Vein endothelial cell (primary cell): Measurements from ENCODE around the gene STYXL1. TPM values are rescaled to one million over a fixed set of nuclear protein-coding genes. Genes with fewer than 3 reads are reported as not detected.

Source experiments
- small RNA-seq: library from RNA; depleted of rRNA; stranded (forward); fragments of <200 nt; gene quantifications from one replicate; pipeline ENCODE3, GENCODE V24; 2012
- total RNA-seq: library from RNA; depleted of rRNA; stranded (reverse); fragments of >200 nt; gene quantifications from 2 replicates; pipeline ENCODE4 v1.2.3, GENCODE V29; 2012

The STYXL1 gene
- total RNA-seq: 31.0 and 32.3 TPM in 2 replicates

DNA sequence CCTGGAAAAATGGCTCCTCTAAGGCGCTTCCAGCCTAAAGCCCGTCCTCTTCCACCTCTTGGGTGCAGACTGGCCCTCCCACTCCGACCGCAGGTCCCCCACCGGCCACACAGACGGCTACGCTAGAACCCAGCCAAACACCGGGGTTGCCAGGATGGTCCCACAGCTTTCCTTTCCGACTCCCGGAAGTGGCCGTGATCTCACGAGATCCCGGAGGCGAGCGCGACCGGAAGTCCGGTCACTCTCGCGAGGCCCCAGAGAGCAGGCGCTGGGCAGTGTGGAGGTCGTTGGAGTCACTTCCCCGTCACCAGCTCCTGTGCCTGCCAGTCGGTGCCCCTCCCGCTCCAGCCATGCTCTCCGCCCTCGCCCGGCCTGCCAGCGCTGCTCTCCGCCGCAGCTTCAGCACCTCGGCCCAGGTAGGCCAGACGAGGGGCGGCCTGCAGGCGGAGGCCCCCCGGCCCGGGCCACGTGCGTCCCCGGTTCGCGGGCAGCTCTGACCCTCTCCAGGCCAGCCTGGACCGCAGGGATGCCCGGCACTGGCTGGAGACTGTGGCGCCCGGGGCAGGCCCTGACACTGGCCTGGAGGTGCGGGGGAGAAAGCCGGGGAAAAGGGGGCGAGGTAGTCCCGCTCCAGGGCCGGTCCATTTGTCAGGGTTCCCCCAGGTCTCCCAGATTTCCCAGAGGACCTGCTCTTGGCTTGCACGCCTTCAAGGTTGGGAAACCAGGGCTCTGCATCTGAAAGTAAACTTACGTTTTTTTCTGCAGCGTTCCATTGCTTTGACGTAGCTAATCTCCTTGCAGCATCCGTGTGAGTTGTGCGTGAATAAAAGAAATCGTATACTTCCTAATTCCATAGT lies at the start of gene STYXL1, which contains the start of gene MDH2:
Gene STYXL1 (minus strand): TSS at position 190 of the 857 bp plus-strand sequence. CDS start 17,477 bp downstream, outside the sequence.
Gene MDH2 (plus strand): TSS at position 296 of the 857 bp plus-strand sequence. CDS start 55 bp downstream, at position 351.

DNA sequence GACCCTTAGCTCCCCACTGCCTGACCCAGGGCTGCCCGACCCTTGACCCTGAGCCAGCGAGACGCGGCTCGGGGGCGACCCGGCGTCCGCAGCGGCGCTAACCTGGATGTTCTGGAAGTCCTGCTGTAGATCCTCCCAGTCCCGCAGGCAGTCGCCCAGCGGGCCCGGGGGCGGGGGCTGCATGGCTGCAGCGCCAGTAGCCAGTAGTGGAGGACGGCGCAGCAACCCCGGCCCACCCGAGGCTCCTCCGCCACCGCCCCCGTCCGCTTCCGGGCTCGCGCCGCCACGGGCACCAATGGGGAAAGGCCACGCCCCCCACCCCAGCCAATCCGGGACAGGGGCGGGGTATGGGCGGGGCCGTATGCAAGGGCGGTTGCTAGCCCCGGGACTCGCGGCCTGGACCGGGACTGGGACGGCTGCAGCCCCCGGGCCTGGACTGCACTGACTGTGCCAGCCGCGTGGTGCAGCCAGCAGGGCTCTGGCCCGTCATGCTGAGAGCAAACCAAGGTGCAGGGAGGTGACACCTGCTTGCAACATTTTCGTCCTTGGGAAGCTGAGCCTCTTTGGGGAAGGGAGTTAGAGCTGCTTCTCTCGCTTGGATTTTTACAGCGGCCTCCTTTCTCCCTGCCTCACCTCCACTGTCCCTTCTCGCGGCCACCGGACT lies 53.3 kb downstream of the STYXL1 start, which contains the start of gene TMEM120A:
Gene TMEM120A (minus strand): TSS at position 208 of the 664 bp plus-strand sequence. CDS start 25 bp downstream, at position 183.

Small RNAs within 50 kb of the gene (small RNA-seq; reads per million reads assigned to genes)
- not detected for gene RNU6-863P

Other genes with a start within 250 kb of the STYXL1 start
- gene CCL24, start 234.2 kb downstream of the STYXL1 start, total RNA-seq: not detected in 2 replicates
- 26.8 and 36.3 TPM in 2 replicates for gene RHBDD2, start 169.0 kb downstream of the STYXL1 start, total RNA-seq
- gene POR, start 132.8 kb downstream of the STYXL1 start, total RNA-seq: 47.0 and 52.9 TPM in 2 replicates
- gene TMEM120A, start 53.4 kb downstream of the STYXL1 start, total RNA-seq: 19.7 and 33.0 TPM in 2 replicates
- 43.3 and 56.2 TPM in 2 replicates for gene MDH2, start 106 bp upstream of the STYXL1 start, total RNA-seq
- gene SRRM3, start 153.9 kb upstream of the STYXL1 start, total RNA-seq: 0.67 and 2.6 TPM in 2 replicates